Measurements from ENCODE around the gene TSPAN9.
"Not testable (repeated sequence)": the region's sequence is repeated elsewhere in the genome, so short reads cannot be mapped to it uniquely, and the experiment has no call there.

The TSPAN9 gene

DNA sequence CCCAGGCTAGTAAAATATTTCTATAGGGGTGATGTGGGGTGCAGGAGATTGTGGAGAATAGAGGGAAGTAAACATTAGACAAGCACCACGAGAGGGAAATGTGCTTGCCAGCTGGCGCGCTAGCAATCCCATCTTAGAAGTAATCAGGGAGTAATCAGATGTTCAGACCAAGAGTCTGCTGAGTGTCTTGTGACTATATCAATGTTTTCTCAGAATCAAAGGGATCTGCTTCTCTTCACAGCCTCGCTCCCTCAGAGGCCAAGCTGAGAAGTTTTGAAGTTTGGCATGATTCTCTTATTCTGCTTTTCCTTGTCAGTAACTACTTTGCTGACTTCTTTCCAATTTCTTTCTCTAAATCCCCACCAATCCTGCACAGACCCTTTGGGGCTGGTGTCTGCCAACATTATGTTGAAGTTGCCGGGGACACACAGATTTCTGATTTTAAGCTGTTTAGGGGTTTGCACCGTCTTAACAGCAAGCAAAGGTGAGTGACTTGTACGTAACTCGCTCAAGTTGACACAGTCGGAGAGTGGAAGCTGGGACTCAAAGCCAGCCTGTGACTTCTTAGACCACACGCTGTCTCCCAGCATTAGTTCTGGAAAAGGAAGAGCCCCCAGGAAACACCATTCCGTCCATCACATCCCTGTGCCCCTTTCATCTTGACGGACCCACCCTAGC is 22.0 kb upstream of the TSPAN9 start:
- Mint-ChIP-seq H3K27me3 (peaks cover 13% of the 10 kb centered on the region), H3K27ac (no peak overlapping the region), H3K4me1 (ENCODE audit: low read depth) (no peaks in the 10 kb centered on the region), H3K4me3 (no peak overlapping the region), H3K36me3 (ENCODE audit: low read depth) (no peaks in the 10 kb centered on the region), H3K9me3 (no peaks in the 10 kb centered on the region)

DNA sequence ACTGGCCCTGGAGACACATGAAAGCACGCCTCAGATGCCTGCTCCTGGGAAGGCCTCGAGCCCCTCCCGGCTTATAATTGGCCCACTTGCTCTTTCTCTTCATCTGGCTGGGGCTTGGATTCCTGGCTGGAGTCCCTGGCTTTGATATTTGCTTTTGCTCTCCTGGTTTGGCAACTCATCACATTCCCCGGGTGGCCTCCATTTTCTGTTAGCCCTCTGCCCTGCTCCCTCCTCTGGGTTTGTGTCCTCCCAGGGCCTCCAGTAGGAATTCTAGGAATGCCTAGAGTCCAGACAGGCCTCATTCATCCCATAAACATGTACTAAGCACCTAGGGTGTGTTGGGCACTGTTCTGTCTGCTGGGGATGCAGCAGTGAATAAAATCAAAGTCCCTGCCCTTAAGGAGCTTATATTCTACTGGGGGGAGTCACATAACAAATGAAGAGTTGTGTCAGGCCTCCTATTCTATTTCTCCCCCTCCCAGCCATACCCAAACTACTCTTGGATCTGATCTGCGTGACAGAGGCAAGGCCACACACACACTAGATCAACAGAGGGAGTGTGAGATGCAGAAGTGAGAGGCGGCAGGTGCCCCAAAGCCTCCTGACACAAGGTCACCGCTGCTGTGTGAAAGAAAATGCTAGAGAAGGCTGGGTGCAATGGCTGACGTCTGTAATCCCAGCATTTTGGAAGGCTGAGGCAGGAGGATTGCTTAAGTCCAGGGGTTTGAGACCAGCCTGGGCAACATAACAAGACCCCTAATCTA is 21.3 kb upstream of the TSPAN9 start:
- H3K4me3 Mint-ChIP-seq: no peak overlapping the region
- H3K27me3 Mint-ChIP-seq: peaks cover 16% of the 10 kb centered on the region
- no peaks in the 10 kb centered on the region for H3K9me3 Mint-ChIP-seq
- no peaks in the 10 kb centered on the region for H3K4me1 Mint-ChIP-seq (ENCODE audit: low read depth)
- no peak overlapping the region for H3K27ac Mint-ChIP-seq
- H3K36me3 Mint-ChIP-seq (ENCODE audit: low read depth): no peaks in the 10 kb centered on the region

- no peak overlapping the region for H3K4me3 Mint-ChIP-seq
- no peak overlapping the region for H3K27ac Mint-ChIP-seq
- H3K27me3 Mint-ChIP-seq: peaks cover 30% of the 10 kb centered on the region
- no peaks in the 10 kb centered on the region for H3K36me3 Mint-ChIP-seq (ENCODE audit: low read depth)
- peaks cover 8% of the 10 kb centered on the region for H3K9me3 Mint-ChIP-seq
- H3K4me1 Mint-ChIP-seq (ENCODE audit: low read depth): no peaks in the 10 kb centered on the region
Measured at GRCh38 chr12:3061059-3061458, 16.1 kb upstream of the TSPAN9 start.

GRCh38 chr12:3061501-3062215 is 15.5 kb upstream of the TSPAN9 start:
- no peaks in the 10 kb centered on the region for H3K36me3 Mint-ChIP-seq (ENCODE audit: low read depth)
- H3K9me3 Mint-ChIP-seq: peaks cover 8% of the 10 kb centered on the region
- peaks cover 36% of the 10 kb centered on the region for H3K27me3 Mint-ChIP-seq
- no peak overlapping the region for H3K27ac Mint-ChIP-seq
- H3K4me3 Mint-ChIP-seq: no peak overlapping the region
- H3K4me1 Mint-ChIP-seq (ENCODE audit: low read depth): no peaks in the 10 kb centered on the region

DNA sequence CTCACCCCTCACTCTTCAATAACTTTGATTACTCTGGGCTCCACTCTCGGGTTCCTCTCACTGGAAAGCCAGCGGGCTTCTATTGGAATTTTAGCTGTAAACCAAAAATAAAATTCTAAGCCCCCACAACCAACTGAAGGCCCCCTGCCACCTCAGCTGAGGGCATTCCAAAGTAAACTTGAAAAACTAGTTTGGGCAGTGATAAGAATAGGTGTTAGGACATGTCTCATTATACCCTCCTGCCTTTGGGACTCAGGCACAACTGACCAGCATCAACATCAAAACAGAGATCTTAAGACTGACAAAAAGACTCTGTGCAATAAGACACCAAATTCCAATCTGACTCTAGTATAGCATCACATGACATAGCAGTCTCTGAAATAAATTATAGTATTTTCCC is 11.9 kb upstream of the TSPAN9 start:
- Mint-ChIP-seq H3K4me1 (ENCODE audit: low read depth) (no peaks in the 10 kb centered on the region), H3K36me3 (ENCODE audit: low read depth) (no peaks in the 10 kb centered on the region), H3K27me3 (peaks cover 40% of the 10 kb centered on the region), H3K27ac (no peak overlapping the region), H3K4me3 (no peak overlapping the region), H3K9me3 (peaks cover 8% of the 10 kb centered on the region)

DNA sequence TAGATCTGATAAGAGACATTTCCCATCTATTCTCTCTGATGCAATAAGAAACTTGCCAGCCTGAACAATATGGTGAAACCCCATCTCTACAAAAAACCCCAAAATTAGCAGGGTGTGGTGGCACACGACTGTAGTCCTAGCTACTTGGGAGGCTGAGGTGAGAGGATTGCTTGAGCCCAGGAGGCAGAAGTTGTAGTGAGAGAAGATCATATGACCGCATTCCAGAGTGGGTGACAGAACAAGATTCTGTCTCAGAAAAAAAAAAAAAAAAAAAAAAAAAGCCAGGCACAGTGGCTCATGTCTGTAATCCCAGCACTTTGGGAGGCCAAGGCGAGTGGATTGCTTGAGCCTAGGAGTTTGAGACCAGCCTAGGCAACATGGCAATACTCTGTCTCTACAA is 11.3 kb upstream of the TSPAN9 start:
- H3K4me1 Mint-ChIP-seq (ENCODE audit: low read depth); H3K4me3 Mint-ChIP-seq; H3K36me3 Mint-ChIP-seq (ENCODE audit: low read depth); H3K27ac Mint-ChIP-seq; H3K9me3 Mint-ChIP-seq: not testable (repeated sequence)
- peaks cover 36% of the 10 kb centered on the region for H3K27me3 Mint-ChIP-seq

GRCh38 chr12:3069714-3070113 is 7.5 kb upstream of the TSPAN9 start:
- Mint-ChIP-seq H3K4me3 (no peak overlapping the region), H3K9me3 (no peaks in the 10 kb centered on the region), H3K4me1 (ENCODE audit: low read depth) (no peaks in the 10 kb centered on the region), H3K36me3 (ENCODE audit: low read depth) (no peaks in the 10 kb centered on the region), H3K27ac (no peak overlapping the region), H3K27me3 (peaks cover 24% of the 10 kb centered on the region)

- Mint-ChIP-seq H3K9me3 (no peaks in the 10 kb centered on the region), H3K27me3 (peaks cover 32% of the 10 kb centered on the region), H3K4me3 (no peak overlapping the region), H3K4me1 (ENCODE audit: low read depth) (peaks cover 2% of the 10 kb centered on the region), H3K36me3 (ENCODE audit: low read depth) (no peaks in the 10 kb centered on the region), H3K27ac (no peak overlapping the region)
Measured at GRCh38 chr12:3071107-3071506, 6.1 kb upstream of the TSPAN9 start.

DNA sequence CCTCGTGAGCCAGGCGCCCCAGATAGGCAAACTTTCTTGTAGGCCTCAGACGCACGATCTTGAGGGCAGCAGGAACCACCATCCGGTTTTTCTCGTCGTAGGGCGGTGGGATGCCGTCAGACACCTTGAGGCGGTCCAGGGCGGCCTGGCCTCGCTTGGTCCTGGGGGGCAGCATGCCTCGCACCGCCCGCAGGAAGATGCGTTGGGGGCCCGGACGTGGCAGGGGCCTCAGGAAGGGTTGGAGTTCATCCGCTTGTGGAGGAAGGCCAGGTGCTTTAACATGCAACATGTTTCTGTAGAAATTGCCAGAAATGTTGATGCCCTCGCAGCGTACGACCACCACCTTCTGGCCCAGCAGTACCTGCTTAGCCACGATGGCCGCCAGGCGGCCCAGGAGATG is 5.5 kb upstream of the TSPAN9 start:
- no peaks in the 10 kb centered on the region for H3K9me3 Mint-ChIP-seq
- H3K27ac Mint-ChIP-seq: no peak overlapping the region
- peaks cover 27% of the 10 kb centered on the region for H3K27me3 Mint-ChIP-seq
- no peaks in the 10 kb centered on the region for H3K36me3 Mint-ChIP-seq (ENCODE audit: low read depth)
- H3K4me3 Mint-ChIP-seq: no peak overlapping the region
- H3K4me1 Mint-ChIP-seq (ENCODE audit: low read depth): peaks cover 3% of the 10 kb centered on the region

DNA sequence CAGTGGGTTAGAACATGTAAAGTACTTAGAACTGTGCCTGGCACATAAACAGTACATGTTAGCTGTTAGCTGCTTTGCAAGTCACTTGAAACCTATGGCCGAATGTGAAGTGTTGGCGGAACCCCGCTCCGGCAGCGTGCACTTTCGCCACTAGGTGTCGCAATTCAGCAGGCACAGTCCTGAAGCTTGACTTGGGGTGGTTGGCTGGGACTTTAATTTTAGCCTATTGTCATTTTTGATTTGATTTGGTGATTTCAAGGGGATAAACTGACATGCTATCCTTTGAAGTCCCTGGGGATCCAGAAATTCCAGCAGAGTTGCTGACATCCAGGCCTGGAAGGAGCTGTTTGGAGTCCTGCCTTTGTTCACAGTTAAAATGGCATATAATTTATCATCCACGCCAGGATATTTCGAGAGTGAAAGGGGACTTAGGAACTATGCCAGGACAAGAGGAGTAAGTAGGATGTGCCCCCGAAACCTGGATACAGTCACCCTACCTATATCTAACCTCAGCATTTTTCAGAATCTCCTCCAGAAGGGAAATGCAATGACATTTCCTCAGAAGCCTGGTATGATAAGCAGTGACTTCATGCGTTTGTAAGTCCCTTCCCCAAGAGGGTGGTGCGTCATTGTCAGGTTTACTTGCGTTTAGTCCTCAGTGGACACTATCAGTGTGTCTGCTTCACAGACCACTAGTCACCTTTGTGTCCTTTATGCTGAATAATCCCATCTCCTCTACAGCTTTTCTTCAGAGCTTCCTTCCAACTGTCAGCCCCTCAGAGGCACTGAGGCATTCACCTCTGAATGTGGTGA is 3.5 kb upstream of the TSPAN9 start:
- Mint-ChIP-seq H3K36me3 (ENCODE audit: low read depth) (no peaks in the 10 kb centered on the region), H3K27ac (no peak overlapping the region), H3K4me1 (ENCODE audit: low read depth) (peaks cover 8% of the 10 kb centered on the region), H3K27me3 (peaks cover 22% of the 10 kb centered on the region), H3K4me3 (no peak overlapping the region), H3K9me3 (no peaks in the 10 kb centered on the region)

GRCh38 chr12:3075315-3075714 is 1.9 kb upstream of the TSPAN9 start:
- no peaks in the 10 kb centered on the region for H3K36me3 Mint-ChIP-seq (ENCODE audit: low read depth)
- peaks cover 8% of the 10 kb centered on the region for H3K4me1 Mint-ChIP-seq (ENCODE audit: low read depth)
- H3K9me3 Mint-ChIP-seq: no peaks in the 10 kb centered on the region
- no peak overlapping the region for H3K4me3 Mint-ChIP-seq
- H3K27me3 Mint-ChIP-seq: peaks cover 22% of the 10 kb centered on the region
- no peak overlapping the region for H3K27ac Mint-ChIP-seq

DNA sequence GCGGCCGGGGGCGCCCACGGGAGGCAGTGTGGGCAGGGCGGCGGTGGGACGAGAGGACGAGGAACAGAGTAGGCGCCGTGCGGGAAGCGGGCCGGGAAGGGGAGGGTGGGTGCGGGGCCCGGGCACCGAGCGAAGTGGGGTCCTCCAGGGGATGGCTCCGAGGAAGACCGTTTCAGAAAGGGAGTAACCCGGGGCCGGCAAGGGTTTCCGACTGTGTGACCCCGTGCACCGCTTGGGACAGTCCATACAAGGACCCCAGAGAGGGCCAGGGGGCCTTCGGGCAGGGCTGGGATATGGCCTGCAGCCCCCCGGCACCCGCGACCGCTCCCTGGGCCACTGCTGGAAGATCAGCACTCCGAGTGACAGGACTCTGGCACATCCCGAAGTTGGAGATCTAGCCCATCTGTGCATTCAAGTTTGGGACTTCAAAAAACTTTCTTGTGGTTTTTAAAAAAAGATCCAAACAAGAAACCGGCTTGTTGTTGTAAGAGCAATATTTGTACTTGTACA is 448 bp downstream of the TSPAN9 start:
- no peaks in the 10 kb centered on the region for H3K36me3 Mint-ChIP-seq (ENCODE audit: low read depth)
- peak overlapping the region; percentile 70 for H3K4me3 Mint-ChIP-seq
- H3K27me3 Mint-ChIP-seq: peaks cover 22% of the 10 kb centered on the region
- H3K27ac Mint-ChIP-seq: no peak overlapping the region
- no peaks in the 10 kb centered on the region for H3K9me3 Mint-ChIP-seq
- H3K4me1 Mint-ChIP-seq (ENCODE audit: low read depth): peaks cover 8% of the 10 kb centered on the region

DNA sequence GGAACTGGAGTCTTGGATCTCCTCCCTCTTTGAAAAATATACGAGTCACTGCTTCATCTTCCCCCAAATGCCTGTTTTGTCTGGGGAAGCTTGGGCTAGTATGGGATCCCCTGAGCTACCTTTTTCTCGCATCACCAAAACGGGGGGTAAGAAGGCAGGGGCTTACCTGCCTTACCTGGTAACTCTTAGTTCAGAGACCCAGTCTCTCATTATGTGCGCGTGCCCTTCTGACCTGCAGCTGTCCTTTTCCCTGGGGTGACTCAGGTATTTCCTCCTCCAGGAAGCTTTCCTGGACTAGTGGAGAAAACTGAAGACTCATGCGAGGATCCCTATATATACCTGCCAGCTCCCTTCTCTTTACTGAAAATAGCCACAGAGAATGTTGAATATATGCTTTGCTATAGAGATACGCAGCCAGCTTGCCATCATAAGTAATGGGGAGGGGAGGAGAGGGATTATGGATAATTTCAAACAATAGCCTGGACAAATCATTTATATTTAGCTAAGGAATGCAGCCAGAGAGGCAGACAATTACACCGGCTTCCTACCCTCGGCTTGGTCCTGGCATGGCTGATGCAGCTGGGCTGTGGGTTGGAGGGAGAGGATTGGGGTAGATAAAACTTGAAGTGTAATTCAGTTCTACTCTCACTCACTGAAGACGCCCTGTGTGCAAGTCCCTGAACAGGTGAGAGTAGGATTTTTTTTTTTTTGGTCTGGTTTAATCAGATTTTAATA is 1.1 kb downstream of the TSPAN9 start:
- Mint-ChIP-seq H3K9me3 (no peaks in the 10 kb centered on the region), H3K4me1 (ENCODE audit: low read depth) (peaks cover 8% of the 10 kb centered on the region), H3K36me3 (ENCODE audit: low read depth) (no peaks in the 10 kb centered on the region), H3K27ac (no peak overlapping the region), H3K27me3 (peaks cover 20% of the 10 kb centered on the region), H3K4me3 (peak overlapping the region; percentile 70)

DNA sequence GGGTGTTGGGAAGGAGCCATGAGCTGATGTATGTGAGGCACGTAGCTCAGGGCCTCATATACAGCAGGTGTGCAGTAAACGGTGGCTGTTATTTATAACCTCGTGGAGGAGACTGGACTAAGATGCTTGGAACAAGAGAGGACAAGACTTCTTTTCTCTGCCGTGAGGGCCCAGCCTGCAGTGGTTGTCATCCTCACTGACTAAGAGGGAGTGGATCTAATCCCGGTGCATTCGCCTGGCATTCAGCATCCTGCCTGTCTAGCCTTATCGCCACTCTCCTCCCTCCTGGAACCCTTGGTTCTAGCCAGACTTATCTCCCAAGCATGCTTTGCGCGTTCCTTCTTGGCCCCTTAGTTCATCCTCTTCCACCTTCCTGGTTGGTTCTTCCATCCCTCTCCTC is 3.9 kb downstream of the TSPAN9 start:
- peaks cover 9% of the 10 kb centered on the region for H3K27me3 Mint-ChIP-seq
- H3K4me1 Mint-ChIP-seq (ENCODE audit: low read depth): peaks cover 6% of the 10 kb centered on the region
- no peaks in the 10 kb centered on the region for H3K9me3 Mint-ChIP-seq
- H3K36me3 Mint-ChIP-seq (ENCODE audit: low read depth): no peaks in the 10 kb centered on the region
- no peak overlapping the region for H3K27ac Mint-ChIP-seq
- no peak overlapping the region for H3K4me3 Mint-ChIP-seq

Data from stimulated activated naive CD8-positive, alpha-beta T cell treated with anti-CD3 and anti-CD28 coated beads, Interleukin-15, Interleukin-2, amounts not matched to agents 100 ng/mL and 50 ng/mL, for 24 hours (primary cell).